Adipocyte (in vitro differentiated cells): ENCODE data around the gene ZFYVE28.
A peak's percentile ranks its signal among the peaks of the same experiment; 100 is the strongest.

Experiments used
- DNase-seq: peaks from one replicate; pipeline ENCODE4 v3.0.0-alpha.2; 2015; ENCODE audit warnings: low read depth
- H3K27me3 ChIP-seq: replicated peaks from 2 replicates; pipeline ENCODE4 v1.7.0; 2013; ENCODE audit warnings: mild to moderate bottlenecking, low read length, moderate library complexity; ENCODE audit not compliant: control insufficient read depth, insufficient read depth
- H3K36me3 ChIP-seq: 2 replicates; pipeline ENCODE4 v1.7.0; 2013; ENCODE audit warnings: low read length, mild to moderate bottlenecking, moderate library complexity; ENCODE audit not compliant: control insufficient read depth, insufficient read depth, severe bottlenecking
- H3K4me1 ChIP-seq: 2 replicates; pipeline ENCODE4 v1.7.0; 2013; ENCODE audit warnings: mild to moderate bottlenecking, low read length, moderate library complexity; ENCODE audit not compliant: control insufficient read depth, insufficient read depth
- H3K4me3 ChIP-seq: 2 replicates; pipeline ENCODE4 v1.7.0; 2013; ENCODE audit warnings: mild to moderate bottlenecking, low read length, moderate library complexity
- H3K9ac ChIP-seq: 2 replicates; pipeline ENCODE4 v1.7.0; 2013; ENCODE audit warnings: mild to moderate bottlenecking, low read length, moderate library complexity
- H3K9me3 ChIP-seq: 2 replicates; pipeline ENCODE4 v1.7.0; 2013; ENCODE audit warnings: mild to moderate bottlenecking, low read length, moderate library complexity; ENCODE audit not compliant: control insufficient read depth

The ZFYVE28 gene

GRCh38 chr4:2335729-2336101 is 82.7 kb downstream of the ZFYVE28 start:
- Histone ChIP-seq H3K4me3 (no peak overlapping the region), H3K4me1 (no peaks in the 10 kb centered on the region), H3K27me3 (no peaks in the 10 kb centered on the region), H3K9me3 (no peaks in the 10 kb centered on the region), H3K36me3 (no peaks in the 10 kb centered on the region), H3K9ac (no peak overlapping the region)
- DNase-seq, result no peak

- H3K4me1 ChIP-seq, result peaks cover 5% of the 10 kb centered on the region
These were observed 83.4 kb downstream of the ZFYVE28 start for GRCh38 chr4:2334826-2335728.

GRCh38 chr4:2333916-2334644 is 84.4 kb downstream of the ZFYVE28 start:
- H3K9ac ChIP-seq, result no peak overlapping the region
- no peak overlapping the region for H3K4me3 ChIP-seq
- no peaks in the 10 kb centered on the region for H3K36me3 ChIP-seq
- no peaks in the 10 kb centered on the region for H3K27me3 ChIP-seq
- H3K4me1 ChIP-seq, result peaks cover 8% of the 10 kb centered on the region
- no peak for DNase-seq
- no peaks in the 10 kb centered on the region for H3K9me3 ChIP-seq

More at GRCh38 chr4:2334826-2335728, 83.4 kb downstream of the ZFYVE28 start:
- DNase-seq, result no peak
- Histone ChIP-seq H3K9ac (no peak overlapping the region), H3K9me3 (no peaks in the 10 kb centered on the region), H3K27me3 (no peaks in the 10 kb centered on the region), H3K4me3 (no peak overlapping the region), H3K36me3 (no peaks in the 10 kb centered on the region)

- H3K4me1 ChIP-seq, result peaks cover 8% of the 10 kb centered on the region
- no peaks in the 10 kb centered on the region for H3K9me3 ChIP-seq
- H3K27me3 ChIP-seq, result no peaks in the 10 kb centered on the region
- no peak overlapping the region for H3K9ac ChIP-seq
- no peaks in the 10 kb centered on the region for H3K36me3 ChIP-seq
- no peak overlapping the region for H3K4me3 ChIP-seq
- DNase-seq, result no peak
These were observed 85.0 kb downstream of the ZFYVE28 start for GRCh38 chr4:2333356-2333841.

GRCh38 chr4:2332976-2333319 is 85.5 kb downstream of the ZFYVE28 start:
- Histone ChIP-seq H3K9me3 (peaks cover 2% of the 10 kb centered on the region), H3K4me3 (no peak overlapping the region), H3K4me1 (peaks cover 8% of the 10 kb centered on the region), H3K9ac (no peak overlapping the region), H3K36me3 (no peaks in the 10 kb centered on the region), H3K27me3 (no peaks in the 10 kb centered on the region)
- DNase-seq, result no peak

GRCh38 chr4:2332201-2332975 is 86.1 kb downstream of the ZFYVE28 start:
- no peaks in the 10 kb centered on the region for H3K36me3 ChIP-seq
- H3K4me3 ChIP-seq, result no peak overlapping the region
- peaks cover 8% of the 10 kb centered on the region for H3K9me3 ChIP-seq
- DNase-seq, result no peak
- no peaks in the 10 kb centered on the region for H3K27me3 ChIP-seq
- H3K9ac ChIP-seq, result no peak overlapping the region
- H3K4me1 ChIP-seq, result peaks cover 8% of the 10 kb centered on the region

GRCh38 chr4:2331519-2332200 is 86.8 kb downstream of the ZFYVE28 start:
- H3K9ac ChIP-seq, result no peak overlapping the region
- H3K9me3 ChIP-seq, result peaks cover 12% of the 10 kb centered on the region
- peaks cover 8% of the 10 kb centered on the region for H3K4me1 ChIP-seq
- no peak for DNase-seq
- no peaks in the 10 kb centered on the region for H3K36me3 ChIP-seq
- no peak overlapping the region for H3K4me3 ChIP-seq
- no peaks in the 10 kb centered on the region for H3K27me3 ChIP-seq

- H3K9ac ChIP-seq, result no peak overlapping the region
- H3K4me3 ChIP-seq, result no peak overlapping the region
- H3K4me1 ChIP-seq, result peaks cover 8% of the 10 kb centered on the region
- H3K36me3 ChIP-seq, result no peaks in the 10 kb centered on the region
- no peaks in the 10 kb centered on the region for H3K27me3 ChIP-seq
- H3K9me3 ChIP-seq, result peaks cover 18% of the 10 kb centered on the region
- no peak for DNase-seq
These were observed 87.4 kb downstream of the ZFYVE28 start for GRCh38 chr4:2331043-2331420.

GRCh38 chr4:2330091-2331042 is 88.1 kb downstream of the ZFYVE28 start:
- H3K4me3 ChIP-seq, result no peak overlapping the region
- peaks cover 20% of the 10 kb centered on the region for H3K9me3 ChIP-seq
- DNase-seq, result peak; percentile 92
- no peaks in the 10 kb centered on the region for H3K27me3 ChIP-seq
- H3K4me1 ChIP-seq, result peaks cover 8% of the 10 kb centered on the region
- H3K9ac ChIP-seq, result no peak overlapping the region
- H3K36me3 ChIP-seq, result no peaks in the 10 kb centered on the region

GRCh38 chr4:2327579-2327978 is 90.9 kb downstream of the ZFYVE28 start:
- H3K9ac ChIP-seq, result no peak overlapping the region
- no peak for DNase-seq
- peaks cover 20% of the 10 kb centered on the region for H3K9me3 ChIP-seq
- H3K36me3 ChIP-seq, result no peaks in the 10 kb centered on the region
- H3K4me3 ChIP-seq, result no peak overlapping the region
- no peaks in the 10 kb centered on the region for H3K27me3 ChIP-seq
- H3K4me1 ChIP-seq, result peaks cover 15% of the 10 kb centered on the region
